ENCODE results near the gene NHSL2.

DNA sequence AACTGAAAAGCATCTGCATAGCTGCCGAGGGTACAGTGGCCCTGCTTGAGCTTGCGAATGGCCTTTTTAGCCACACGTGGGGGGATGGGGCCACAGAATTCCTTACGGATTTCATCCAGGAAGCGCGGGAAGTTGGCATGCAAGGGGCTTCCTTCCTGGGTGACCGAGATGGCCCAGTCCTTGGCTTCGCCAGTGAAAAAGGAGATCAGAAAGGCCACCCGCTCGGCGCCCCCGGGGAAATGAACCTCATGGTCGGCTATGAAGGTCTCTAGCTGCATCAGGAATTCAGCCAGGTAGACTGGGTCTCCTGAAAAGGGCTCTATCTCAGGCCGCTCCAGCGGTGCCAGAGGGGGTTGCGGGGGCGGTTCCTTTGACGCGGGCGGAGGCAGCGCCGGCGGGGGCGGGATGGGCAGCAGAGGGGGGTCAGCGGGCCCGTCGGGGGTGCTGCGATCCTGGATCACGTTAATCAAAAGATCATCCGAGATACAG is 220.2 kb downstream of the NHSL2 start:
- TF ChIP-seq, protein P1, sequence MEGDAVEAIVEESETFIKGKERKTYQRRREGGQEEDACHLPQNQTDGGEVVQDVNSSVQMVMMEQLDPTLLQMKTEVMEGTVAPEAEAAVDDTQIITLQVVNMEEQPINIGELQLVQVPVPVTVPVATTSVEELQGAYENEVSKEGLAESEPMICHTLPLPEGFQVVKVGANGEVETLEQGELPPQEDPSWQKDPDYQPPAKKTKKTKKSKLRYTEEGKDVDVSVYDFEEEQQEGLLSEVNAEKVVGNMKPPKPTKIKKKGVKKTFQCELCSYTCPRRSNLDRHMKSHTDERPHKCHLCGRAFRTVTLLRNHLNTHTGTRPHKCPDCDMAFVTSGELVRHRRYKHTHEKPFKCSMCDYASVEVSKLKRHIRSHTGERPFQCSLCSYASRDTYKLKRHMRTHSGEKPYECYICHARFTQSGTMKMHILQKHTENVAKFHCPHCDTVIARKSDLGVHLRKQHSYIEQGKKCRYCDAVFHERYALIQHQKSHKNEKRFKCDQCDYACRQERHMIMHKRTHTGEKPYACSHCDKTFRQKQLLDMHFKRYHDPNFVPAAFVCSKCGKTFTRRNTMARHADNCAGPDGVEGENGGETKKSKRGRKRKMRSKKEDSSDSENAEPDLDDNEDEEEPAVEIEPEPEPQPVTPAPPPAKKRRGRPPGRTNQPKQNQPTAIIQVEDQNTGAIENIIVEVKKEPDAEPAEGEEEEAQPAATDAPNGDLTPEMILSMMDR (conservative IDR thresholded peaks at IDR 0.05; ENCODE audit: low read depth, low read length): no peak
- no peak for TF ChIP-seq EZH2 (IDR thresholded peaks at IDR 0.05; ENCODE audit: low read length, unreplicated experiment)
